Endothelial cell of umbilical vein (primary cell): ENCODE measurements around the gene CGB8. TPM values are rescaled to one million over a fixed set of nuclear protein-coding genes. Genes with fewer than 3 reads are reported as not detected.

Source experiments
- BruUV-seq: library from RNA; stranded (reverse); fragments of 400-500 nt; replicated peaks from 2 replicates; lab custom pipeline; 2021; lab: Mats Ljungman, UMichigan
- CTCF ChIA-PET: fragments of 300-600, 350-600 bp; sonication (Branson Sonifier 250); formaldehyde crosslinking; loops from one replicate; lab custom pipeline; 2021; ENCODE audit warnings: antibody characterized with exemption, inconsistent platforms; lab: Charles Lee
- POLR2A ChIA-PET: fragments of 300-600, 350-600 bp; sonication (Branson Sonifier 250); formaldehyde crosslinking; loops from one replicate; lab custom pipeline; 2021; ENCODE audit warnings: antibody characterized with exemption, inconsistent platforms; lab: Charles Lee
- DNase-seq: peaks from one replicate; pipeline ENCODE4 v3.0.0-alpha.2; 2011; ENCODE audit warnings: low read depth, low spot score
- FAIRE-seq: peaks from 2 replicates; lab custom pipeline; 2011; peaks lifted over from hg19 to GRCh38; lab: Jason Lieb, UNC
- H2AFZ ChIP-seq: 2 replicates; pipeline ENCODE4 v1.6.0; 2012; ENCODE audit warnings: low read depth, low read length, control low read depth, inconsistent platforms
- H3K27ac ChIP-seq: 2 replicates; pipeline ENCODE4 v1.5.1; 2011; ENCODE audit warnings: low read depth, mild to moderate bottlenecking, control low read depth, low read length, moderate library complexity; ENCODE audit not compliant: insufficient read depth
- H3K27me3 ChIP-seq, 2 experiments: 2 replicates each; pipeline versions ENCODE4 v1.6.0 to v1.6.1; 2011; ENCODE audit warnings: low read length in 2 of 2, mixed read lengths in 1 of 2; ENCODE audit not compliant: control insufficient read depth in 2 of 2, insufficient read depth in 2 of 2
- H3K36me3 ChIP-seq, 2 experiments: 2 replicates in 1 of 2; 3 replicates in 1 of 2; pipeline ENCODE4 v1.5.1; 2011; ENCODE audit warnings: low read length in 2 of 2, mild to moderate bottlenecking in 1 of 2, moderate library complexity in 1 of 2; ENCODE audit not compliant: control insufficient read depth in 2 of 2, insufficient read depth in 2 of 2; ENCODE audit errors: extremely low read depth in 1 of 2
- H3K4me1 ChIP-seq: 3 replicates; pipeline ENCODE4 v1.5.1; 2011; ENCODE audit warnings: mild to moderate bottlenecking, low read length; ENCODE audit not compliant: control insufficient read depth, insufficient read depth; ENCODE audit errors: extremely low read depth
- H3K4me2 ChIP-seq: 2 replicates; pipeline ENCODE4 v1.6.1; 2011; ENCODE audit warnings: low read length, control low read depth, mixed read lengths; ENCODE audit not compliant: insufficient read depth
- H3K4me3 ChIP-seq, 3 experiments: fragments of 200-600 bp in 1 of 3; sonication (generic), shearing (Covaris generic) in 1 of 3; replicated peaks in 1 of 3; 2 replicates each; pipeline ENCODE4 v1.5.1; 2011 to 2016; ENCODE audit warnings: control low read depth in 3 of 3, low read length in 3 of 3, mild to moderate bottlenecking in 2 of 3, inconsistent platforms in 1 of 3, low read depth in 1 of 3, moderate library complexity in 1 of 3; ENCODE audit not compliant: insufficient read depth in 1 of 3
- H3K79me2 ChIP-seq: 2 replicates; pipeline ENCODE4 v1.6.0; 2012; ENCODE audit warnings: low read length, inconsistent platforms; ENCODE audit not compliant: control insufficient read depth, insufficient read depth
- H3K9ac ChIP-seq: replicated peaks from 2 replicates; pipeline ENCODE3; 2011; ENCODE audit warnings: low read length, control low read depth; ENCODE audit not compliant: insufficient read depth; ENCODE audit errors: extremely low read depth
- H3K9me1 ChIP-seq: replicated peaks from 3 replicates; pipeline ENCODE4 v1.6.0; 2011; ENCODE audit warnings: mild to moderate bottlenecking, low read length; ENCODE audit not compliant: control insufficient read depth, insufficient read depth; ENCODE audit errors: extremely low read depth
- H3K9me3 ChIP-seq: replicated peaks from 2 replicates; pipeline ENCODE4 v1.5.1; 2012; ENCODE audit warnings: low read length, inconsistent platforms; ENCODE audit not compliant: control insufficient read depth, insufficient read depth
- H4K20me1 ChIP-seq: replicated peaks from 2 replicates; pipeline ENCODE3; 2011; ENCODE audit warnings: mild to moderate bottlenecking, low read length; ENCODE audit not compliant: control insufficient read depth, insufficient read depth; ENCODE audit errors: extremely low read depth
- CTCF ChIP-seq, 2 donors: IDR thresholded peaks; 1 replicate in 1 of 2; 2 replicates in 1 of 2; pipeline ENCODE4 v1.5.1; 2011; ENCODE audit warnings: low read length in 2 of 2, mild to moderate bottlenecking in 2 of 2, moderate library complexity in 2 of 2, control low read depth in 1 of 2, inconsistent platforms in 1 of 2, low read depth in 1 of 2; ENCODE audit not compliant: insufficient read depth in 1 of 2; ENCODE audit errors: extremely low read depth in 1 of 2
- EZH2 ChIP-seq: IDR thresholded peaks from 2 replicates; pipeline ENCODE4 v1.6.1; 2012; ENCODE audit warnings: borderline replicate concordance, low read depth, mild to moderate bottlenecking, moderate library complexity, low read length, inconsistent platforms; ENCODE audit not compliant: severe bottlenecking
- FOS ChIP-seq: IDR thresholded peaks from 2 replicates; pipeline ENCODE4 v1.6.1; 2011; ENCODE audit warnings: mild to moderate bottlenecking, low read length, moderate library complexity, borderline replicate concordance; ENCODE audit not compliant: insufficient read depth
- GATA2 ChIP-seq: IDR thresholded peaks from 2 replicates; pipeline ENCODE4 v1.7.0; 2011; ENCODE audit warnings: low read depth, mild to moderate bottlenecking, moderate library complexity, mixed read lengths, low read length; ENCODE audit not compliant: insufficient read length, insufficient read depth
- JUN ChIP-seq: IDR thresholded peaks from 2 replicates; pipeline ENCODE4 v1.6.1; 2011; ENCODE audit warnings: borderline replicate concordance, low read depth; ENCODE audit not compliant: insufficient read length, insufficient read depth
- MAX ChIP-seq: IDR thresholded peaks from 2 replicates; pipeline ENCODE4 v1.6.1; 2011; ENCODE audit not compliant: insufficient read depth, insufficient read length
- MYC ChIP-seq: IDR thresholded peaks from one replicate; pipeline ENCODE4 v1.6.1; 2011; ENCODE audit warnings: mild to moderate bottlenecking, low read depth, low read length
- POLR2A ChIP-seq: IDR thresholded peaks from 2 replicates; pipeline ENCODE4 v1.6.1; 2012; ENCODE audit warnings: low read depth, mild to moderate bottlenecking, control low read depth, low read length
- POLR2AphosphoS5 ChIP-seq: IDR thresholded peaks from 2 replicates; pipeline ENCODE4 v1.6.1; 2012; ENCODE audit warnings: low read depth, mild to moderate bottlenecking, control low read depth, low read length, moderate library complexity; ENCODE audit not compliant: insufficient read depth
- dilution Hi-C: fragments of 300-500 bp; cut with MboI; formaldehyde crosslinking; loops from one replicate; pipeline ENCODE4 v1.15.0; 2019; ENCODE audit warnings: low sequenced_read_pairs; ENCODE audit not compliant: extremely low pct_ligation_motif_present
- intact Hi-C: fragments of 100-400 bp; cut with micrococcal nuclease; formaldehyde crosslinking; loops from one replicate; pipeline ENCODE4 v1.10.0; 2022
- polyA plus RNA-seq, 4 experiments: library from polyadenylated mRNA; depleted of rRNA in 3 of 4; stranded (reverse) in 3 of 4; unstranded in 1 of 4; fragments of >200 nt; gene quantifications; 2 replicates each; pipeline versions ENCODE4 v1.2.1 to v1.2.3, GENCODE V29; 2011 to 2012; ENCODE audit warnings: missing spikeins in 1 of 4
- total RNA-seq: library from RNA; stranded (reverse); gene quantifications from 2 replicates; pipeline ENCODE4 v1.2.3, GENCODE V29; 2021

CGB8 gene
- total and polyA plus RNA-seq, 2 donors (not counting 3 experiments of a cell fraction or from before 2014, with no cell fraction given), result not detected

- ChIA-PET CTCF (interaction anchor here (0.7 to 1.4 kb wide), 3 partner anchors 8 to 30 kb away, joined by 3 to 7 read pairs (median 4); partner anchors contain the start of gene CGB7), POLR2A (no interaction called here)
- no peak overlapping the region for H3K27ac ChIP-seq
- H3K4me3 ChIP-seq, result no peak overlapping the region
- no peak overlapping the region for H3K4me2 ChIP-seq
- H3K9me1 ChIP-seq, result no peaks in the 10 kb centered on the region
- H3K4me1 ChIP-seq, result no peaks in the 10 kb centered on the region
- H3K9me3 ChIP-seq, result no peaks in the 10 kb centered on the region
- TF ChIP-seq CTCF (IDR thresholded peaks at IDR 0.05; ENCODE audit: extremely low read depth in 1 of 2, insufficient read depth in 1 of 2, low read depth in 1 of 2, low read length in 2 of 2) (no peak), GATA2 (no peak), POLR2AphosphoS5 (no peak), MAX (no peak), POLR2A (no peak), JUN (no peak), EZH2 (no peak), MYC (no peak), FOS (no peak)
- dilution Hi-C loops (no loop called here), intact Hi-C loops (loop anchor here (1.0 kb wide), 1 partner anchor 10 kb away; the partner anchor contains the start of gene CGB7)
- no peaks in the 10 kb centered on the region for H3K36me3 ChIP-seq
- H3K9ac ChIP-seq, result no peak overlapping the region
- no peaks in the 10 kb centered on the region for H3K79me2 ChIP-seq
- no peak for FAIRE-seq
- peaks cover 42 to 47% of the 10 kb centered on the region in 2 experiments for H3K27me3 ChIP-seq
- BruUV-seq, result no TSS peak
- no peak for DNase-seq
- H2AFZ ChIP-seq, result no peak overlapping the region
- H4K20me1 ChIP-seq, result no peaks in the 10 kb centered on the region
Measured at GRCh38 chr19:49067554-49067953, 18.6 kb upstream of the CGB8 start.
